Esophagus muscularis mucosa (tissue), 4 donors: ENCODE results near the gene LPAR1. TPM values are rescaled to one million over a fixed set of nuclear protein-coding genes. Genes with fewer than 3 reads are reported as not detected.
"Not testable (repeated sequence)": the region's sequence is repeated elsewhere in the genome, so short reads cannot be mapped to it uniquely, and the experiment has no call there.

Source experiments
- DNase-seq: peaks from one replicate; pipeline ENCODE4 v3.0.0-alpha.2; 2017; ENCODE audit errors: extremely low spot score
- H3K27ac ChIP-seq, 4 donors: fragments of 200-600 bp; sonication (generic); replicated peaks in 1 of 4; 1 replicate in 3 of 4; 2 replicates in 1 of 4; pipeline ENCODE4 v1.5.1; 2016 to 2019; ENCODE audit warnings: mild to moderate bottlenecking in 1 of 4
- H3K27me3 ChIP-seq, 4 donors: fragments of 200-600 bp; sonication (generic); one replicate each; pipeline versions ENCODE4 v1.5.1 to v1.6.0; 2016 to 2019
- H3K36me3 ChIP-seq, 4 donors: fragments of 200-600 bp; sonication (generic); one replicate each; pipeline ENCODE4 v1.5.1; 2016 to 2019
- H3K4me1 ChIP-seq, 4 donors: fragments of 200-600 bp; sonication (generic); one replicate each; pipeline ENCODE4 v1.5.1; 2016 to 2019
- H3K4me3 ChIP-seq, 4 donors: fragments of 200-600 bp; sonication (generic); 1 replicate in 2 of 4; 2 replicates in 2 of 4; pipeline ENCODE4 v1.5.1; 2016 to 2019; ENCODE audit warnings: mild to moderate bottlenecking in 4 of 4, moderate library complexity in 1 of 4
- H3K9me3 ChIP-seq, 4 donors: fragments of 200-600 bp; sonication (generic); 1 replicate in 3 of 4; 2 replicates in 1 of 4; pipeline ENCODE4 v1.5.1; 2016 to 2019
- CTCF ChIP-seq, 3 experiments: fragments of 200-600 bp in 2 of 3; fragments of 450-650 bp in 1 of 3; sonication (generic) in 2 of 3; IDR thresholded peaks; one replicate each; pipeline ENCODE4 v1.5.1; 2017 to 2019; ENCODE audit warnings: antibody characterized with exemption in 3 of 3, mild to moderate bottlenecking in 2 of 3, moderate library complexity in 1 of 3
- EP300 ChIP-seq: sonication (generic); formaldehyde crosslinking; IDR thresholded peaks from one replicate; pipeline ENCODE4 v1.6.1; 2017; ENCODE audit warnings: antibody characterized with exemption
- POLR2A ChIP-seq: fragments of 450-650 bp; IDR thresholded peaks from one replicate; pipeline ENCODE4 v1.6.1; 2017; ENCODE audit warnings: antibody characterized with exemption, moderate library complexity, mild to moderate bottlenecking, low read depth
- POLR2AphosphoS5 ChIP-seq, 2 donors: sonication (generic); formaldehyde crosslinking; IDR thresholded peaks; one replicate each; pipeline ENCODE4 v1.6.1; 2017; ENCODE audit warnings: antibody characterized with exemption in 2 of 2
- WGBS: methylation state at CpG from one replicate; pipeline ENCODE4 v1.1.5; 2018; 5-methylcytosine and 5-hydroxymethylcytosine counted together
- intact Hi-C: fragments of 100-400 bp; cut with DNase I; formaldehyde crosslinking; loops from one replicate; pipeline ENCODE4 v1.15.1; 2023
- total RNA-seq, 4 donors: library from RNA; depleted of rRNA; stranded (reverse); fragments of >200 nt; gene quantifications; one replicate each; pipeline versions ENCODE4 v1.1.0 to v1.2.1, GENCODE V29; 2016

The LPAR1 gene
- total RNA-seq, 4 donors from 2014 or later = 34.1 to 55.5 (median 48.8) TPM

GRCh38 chr9:111051400-111051799 is 13.1 kb upstream of the LPAR1 start:
- intact Hi-C loops = no loop called here
- Histone ChIP-seq H3K27me3 (no peaks in the 10 kb centered on the region), H3K9me3 (peaks cover 0 to 3% (median 0%) of the 10 kb centered on the region in 4 donors), H3K4me1 (no peaks in the 10 kb centered on the region), H3K27ac (no peak overlapping the region), H3K36me3 (no peaks in the 10 kb centered on the region), H3K4me3 (no peak overlapping the region)
- no peak for DNase-seq
- 79% methylated on average over 3 of the region's 3 CpGs for WGBS
- TF ChIP-seq POLR2A = no peak
- TF ChIP-seq EP300 = no peak
- no peak for TF ChIP-seq CTCF (IDR thresholded peaks at IDR 0.05)
- TF ChIP-seq POLR2AphosphoS5 (IDR thresholded peaks at IDR 0.05) = no peak

- Histone ChIP-seq H3K9me3 (peaks cover 0 to 3% (median 0%) of the 10 kb centered on the region in 4 donors), H3K36me3 (no peaks in the 10 kb centered on the region), H3K27me3 (no peaks in the 10 kb centered on the region), H3K27ac (no peak overlapping the region), H3K4me3 (no peak overlapping the region), H3K4me1 (no peaks in the 10 kb centered on the region)
- no peak for DNase-seq
- intact Hi-C loops = no loop called here
- TF ChIP-seq POLR2A = no peak
These were observed 12.5 kb upstream of the LPAR1 start for GRCh38 chr9:111050819-111051218.

GRCh38 chr9:111047287-111047686 is 9.0 kb upstream of the LPAR1 start:
- intact Hi-C loops, H3K4me3 ChIP-seq, H3K27me3 ChIP-seq, H3K36me3 ChIP-seq, H3K4me1 ChIP-seq, DNase-seq, H3K27ac ChIP-seq: not testable (repeated sequence)
- peaks cover 0 to 14% (median 6%) of the 10 kb centered on the region in 4 donors for H3K9me3 ChIP-seq
- 89% methylated on average over 2 of the region's 2 CpGs for WGBS

GRCh38 chr9:111041902-111042301 is 3.6 kb upstream of the LPAR1 start:
- Histone ChIP-seq H3K27ac (no peak overlapping the region), H3K4me1 (peaks cover 8 to 20% (median 20%) of the 10 kb centered on the region in 4 donors), H3K27me3 (peaks cover 0 to 23% (median 7%) of the 10 kb centered on the region in 4 donors), H3K36me3 (no peaks in the 10 kb centered on the region), H3K4me3 (no peak overlapping the region), H3K9me3 (peaks cover 0 to 12% (median 6%) of the 10 kb centered on the region in 4 donors)
- no peak for DNase-seq
- TF ChIP-seq EP300 (no peak), POLR2A (no peak), CTCF (IDR thresholded peaks at IDR 0.05) (no peak), POLR2AphosphoS5 (IDR thresholded peaks at IDR 0.05) (no peak)
- intact Hi-C loops = no loop called here
- WGBS = 71% methylated on average over 5 of the region's 5 CpGs

GRCh38 chr9:111040494-111040893 is 2.2 kb upstream of the LPAR1 start:
- peaks cover 8 to 20% (median 20%) of the 10 kb centered on the region in 4 donors for H3K4me1 ChIP-seq
- WGBS = 88% methylated on average over 3 of the region's 3 CpGs
- peaks cover 0 to 37% (median 9%) of the 10 kb centered on the region in 4 donors for H3K27me3 ChIP-seq
- H3K27ac ChIP-seq = no peak overlapping the region
- H3K9me3 ChIP-seq = peaks cover 0 to 12% (median 4%) of the 10 kb centered on the region in 4 donors
- DNase-seq = no peak
- no peak overlapping the region for H3K4me3 ChIP-seq
- intact Hi-C loops = no loop called here
- TF ChIP-seq EP300 (no peak), POLR2A (no peak), CTCF (IDR thresholded peaks at IDR 0.05) (no peak), POLR2AphosphoS5 (IDR thresholded peaks at IDR 0.05) (no peak)
- no peaks in the 10 kb centered on the region for H3K36me3 ChIP-seq
